GM19438 (cell line): Measurements from ENCODE around the gene PISD.

ENCODE experiments used
- ATAC-seq: cut with Tn5 transposase; IDR thresholded peaks from one replicate; pipeline ENCODE4 v1.9.1; 2021; ENCODE audit warnings: low read depth; ENCODE audit not compliant: unreplicated experiment

PISD gene

GRCh38 chr22:31578171-31578570, 83.8 kb downstream of the PISD start:
- no peak for ATAC-seq

- ATAC-seq: no peak
These were observed 84.3 kb downstream of the PISD start for GRCh38 chr22:31577711-31578110.

- ATAC-seq: no peak
These were observed 86.8 kb downstream of the PISD start for GRCh38 chr22:31575190-31575589.

- no peak for ATAC-seq
These were observed 87.9 kb downstream of the PISD start for GRCh38 chr22:31574055-31574670.

- ATAC-seq: no peak
These were observed 89.1 kb downstream of the PISD start for GRCh38 chr22:31572939-31573338.

GRCh38 chr22:31569126-31569525, 92.9 kb downstream of the PISD start:
- no peak for ATAC-seq
